HG03135 (cell line): Measurements from ENCODE around the gene FBN3.

Experiments
- ATAC-seq: cut with Tn5 transposase; IDR thresholded peaks from one replicate; pipeline ENCODE4 v1.9.1; 2021; ENCODE audit warnings: mild to moderate bottlenecking, moderate library complexity; ENCODE audit not compliant: unreplicated experiment

Gene FBN3

GRCh38 chr19:8094336-8094735, 55.1 kb downstream of the FBN3 start:
- no peak for ATAC-seq

- no peak for ATAC-seq
Observed at GRCh38 chr19:8093740-8094139, 55.7 kb downstream of the FBN3 start.

GRCh38 chr19:8090950-8091349, 58.4 kb downstream of the FBN3 start:
- ATAC-seq = no peak

- no peak for ATAC-seq
Observed at GRCh38 chr19:8089664-8090601, 59.5 kb downstream of the FBN3 start.

GRCh38 chr19:8088752-8089663, 60.4 kb downstream of the FBN3 start:
- ATAC-seq = no peak

GRCh38 chr19:8087876-8088275, 61.5 kb downstream of the FBN3 start:
- no peak for ATAC-seq

GRCh38 chr19:8086849-8087248, 62.5 kb downstream of the FBN3 start:
- ATAC-seq = no peak

GRCh38 chr19:8085598-8086408, 63.6 kb downstream of the FBN3 start:
- ATAC-seq = no peak

- ATAC-seq = no peak
Observed at GRCh38 chr19:8084152-8084551, 65.2 kb downstream of the FBN3 start.

GRCh38 chr19:8083141-8083540, 66.3 kb downstream of the FBN3 start:
- ATAC-seq = no peak

GRCh38 chr19:8081569-8082550, 67.5 kb downstream of the FBN3 start:
- ATAC-seq = no peak

- ATAC-seq = no peak
Observed at GRCh38 chr19:8080832-8081231, 68.6 kb downstream of the FBN3 start.

- ATAC-seq = no peak
Observed at GRCh38 chr19:8079988-8080387, 69.4 kb downstream of the FBN3 start.

- ATAC-seq = no peak
Observed at GRCh38 chr19:8075158-8076074, 74.0 kb downstream of the FBN3 start.

GRCh38 chr19:8074501-8074900, 74.9 kb downstream of the FBN3 start:
- ATAC-seq = no peak

- no peak for ATAC-seq
Observed at GRCh38 chr19:8071912-8072311, 77.5 kb downstream of the FBN3 start.

GRCh38 chr19:8069096-8069973, 80.1 kb downstream of the FBN3 start:
- no peak for ATAC-seq

- ATAC-seq = no peak
Observed at GRCh38 chr19:8065875-8066261, 83.5 kb downstream of the FBN3 start.
